NCI-H187 (cell line): Measurements from ENCODE around the gene DBH.

Experiments used
- DNase-seq, 2 experiments: peaks; one replicate each; lab custom pipeline; 2025; lab: John Stamatoyannopoulos, UW

The DBH gene

DNA sequence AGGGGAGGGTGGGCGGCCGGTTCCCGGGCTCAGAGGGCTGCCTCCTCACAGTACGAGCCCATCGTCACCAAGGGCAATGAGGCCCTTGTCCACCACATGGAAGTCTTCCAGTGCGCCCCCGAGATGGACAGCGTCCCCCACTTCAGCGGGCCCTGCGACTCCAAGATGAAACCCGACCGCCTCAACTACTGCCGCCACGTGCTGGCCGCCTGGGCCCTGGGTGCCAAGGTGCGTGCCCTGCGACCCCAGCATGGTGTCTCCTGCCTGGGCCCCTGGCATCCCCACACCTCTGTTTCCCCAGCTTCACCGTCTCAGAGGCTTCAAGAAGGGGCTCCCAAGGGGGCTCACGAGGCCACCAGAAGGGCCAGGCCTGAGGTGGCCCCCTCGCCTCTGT, 7.2 kb downstream of the DBH start:
- DNase-seq, result no peak

DNA sequence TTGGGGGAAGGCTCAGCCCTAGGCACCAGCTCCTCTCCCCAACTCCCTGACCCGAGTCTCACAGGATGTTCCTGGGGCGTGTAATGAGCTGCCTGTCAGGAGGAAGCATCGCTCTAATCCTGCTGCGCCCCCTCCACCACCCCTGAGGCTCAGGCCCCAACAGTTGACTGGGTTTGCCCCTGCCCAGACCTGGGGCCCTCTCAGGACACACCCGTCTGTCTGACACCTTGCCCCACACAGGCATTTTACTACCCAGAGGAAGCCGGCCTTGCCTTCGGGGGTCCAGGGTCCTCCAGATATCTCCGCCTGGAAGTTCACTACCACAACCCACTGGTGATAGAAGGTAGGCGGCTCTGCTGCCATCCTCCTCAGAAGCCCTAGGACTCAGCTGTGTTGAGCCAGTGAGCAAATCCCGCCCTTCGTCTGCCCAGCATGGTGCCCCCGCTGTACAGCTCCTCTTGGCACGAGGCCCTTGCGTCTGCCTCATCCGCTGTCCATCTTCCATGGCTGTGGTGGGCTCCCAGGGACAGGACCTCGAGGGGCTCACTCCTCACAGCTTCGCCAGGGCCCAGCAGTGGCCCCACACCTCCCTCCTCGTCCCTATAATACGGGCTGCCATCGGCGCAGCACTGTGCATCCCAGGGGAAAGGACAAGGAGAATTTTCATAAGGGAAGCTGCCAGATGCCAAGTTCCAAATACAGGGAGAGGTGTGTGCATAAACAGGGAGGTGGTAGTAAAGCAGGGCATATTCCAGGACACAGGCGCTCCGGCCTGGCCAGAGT, 8.0 kb downstream of the DBH start:
- DNase-seq, result no peak

DNA sequence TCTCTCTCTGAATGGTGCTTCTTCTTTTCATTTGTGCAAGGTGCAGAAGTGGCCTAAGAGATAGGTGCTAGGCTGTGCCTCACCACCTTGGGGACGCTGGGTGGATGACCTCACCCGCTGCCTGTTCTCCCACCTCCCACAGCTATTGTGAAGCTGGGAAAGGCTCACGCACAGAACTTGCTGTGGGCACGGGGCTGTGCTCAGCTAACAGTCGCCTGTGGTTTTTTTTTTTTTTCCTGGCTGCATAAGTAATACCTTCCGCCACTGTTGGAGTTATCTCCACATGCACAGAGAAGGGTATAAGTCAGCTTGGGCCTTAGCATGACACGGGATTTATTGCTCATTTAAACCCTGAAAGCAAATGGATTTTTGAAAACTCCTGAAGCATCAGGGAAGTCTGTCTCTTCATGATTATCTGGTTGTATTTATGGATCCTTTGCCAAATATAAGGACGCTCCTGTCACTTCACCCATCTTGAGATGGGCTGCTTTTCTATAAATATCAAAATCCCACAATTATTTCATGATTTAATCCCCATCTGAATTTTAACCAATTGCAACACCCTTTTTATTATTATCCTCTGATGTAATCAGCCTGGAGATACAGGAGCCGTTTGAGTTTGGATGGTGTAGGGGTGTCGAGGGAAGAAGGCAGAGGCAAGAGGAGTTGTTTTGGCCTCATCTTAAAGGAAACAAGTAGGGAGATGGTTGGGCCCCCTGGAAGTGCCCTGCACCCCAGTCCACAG, 9.0 kb downstream of the DBH start:
- DNase-seq, result no peak

DNA sequence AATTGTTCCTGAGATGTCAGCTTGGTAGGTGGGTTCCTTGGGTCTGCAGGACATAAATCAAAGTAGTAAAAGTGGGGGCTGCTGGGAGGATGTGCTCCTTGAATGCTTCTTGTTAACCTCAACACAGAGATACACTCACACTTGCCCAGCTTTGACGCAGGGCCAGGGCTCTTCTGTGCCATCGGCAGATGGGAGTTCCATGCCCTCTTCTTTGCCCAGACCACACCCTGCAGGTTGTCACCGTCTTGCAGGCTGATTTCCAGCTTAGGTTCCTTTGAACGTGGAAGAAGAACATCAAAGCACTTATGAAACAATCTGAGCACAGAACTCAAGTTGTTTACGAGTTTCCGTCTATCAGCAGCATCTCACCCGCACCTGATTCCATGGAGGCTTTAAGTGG, 11.0 kb downstream of the DBH start:
- peak in 1 of 2 experiments; percentile 7 for DNase-seq

DNA sequence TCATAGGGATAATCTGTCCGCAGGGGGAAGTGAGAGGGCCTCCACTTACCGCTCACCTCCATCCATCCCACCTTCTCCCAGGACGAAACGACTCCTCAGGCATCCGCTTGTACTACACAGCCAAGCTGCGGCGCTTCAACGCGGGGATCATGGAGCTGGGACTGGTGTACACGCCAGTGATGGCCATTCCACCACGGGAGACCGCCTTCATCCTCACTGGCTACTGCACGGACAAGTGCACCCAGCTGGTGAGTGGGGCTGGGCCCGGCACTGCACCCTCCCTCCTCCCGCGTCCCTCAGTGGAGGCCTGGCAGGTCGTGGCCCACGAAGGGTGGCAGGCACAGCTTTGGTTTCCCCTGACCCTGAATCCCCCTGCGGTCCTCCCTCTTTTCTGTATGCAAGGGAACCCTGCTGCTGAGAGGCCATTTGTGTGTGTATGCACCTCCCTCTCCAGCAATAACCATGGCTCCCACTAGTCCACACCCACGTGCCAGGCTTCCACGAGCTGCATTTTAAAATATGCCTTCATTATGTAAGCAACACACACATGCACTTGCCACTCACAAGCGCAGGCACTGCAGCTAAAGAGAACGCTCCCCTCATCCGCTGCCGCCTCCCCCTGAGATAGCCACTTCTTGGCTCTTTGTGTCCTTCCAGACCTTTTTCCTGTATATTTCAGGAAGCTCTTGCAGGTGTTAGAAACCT, 11.8 kb downstream of the DBH start:
- no peak for DNase-seq

DNA sequence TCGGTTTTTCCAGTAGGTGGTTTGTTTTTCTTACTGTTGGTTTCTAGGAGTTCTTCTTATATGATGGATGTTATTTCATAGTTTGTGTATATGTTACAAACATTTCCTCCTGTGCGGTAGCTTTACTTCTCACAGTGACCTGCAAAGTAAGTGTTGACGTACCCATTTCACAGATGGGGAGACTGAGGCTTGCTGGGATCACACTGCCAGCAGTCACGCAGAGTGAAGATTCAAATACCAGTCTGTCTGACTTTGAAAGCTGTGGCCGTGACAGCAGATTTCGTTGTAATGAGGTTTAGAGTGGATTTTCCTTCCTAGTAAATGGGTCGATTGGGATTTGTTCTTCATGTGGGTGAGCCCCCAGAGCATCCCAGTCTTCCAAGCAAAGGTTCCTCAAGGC, 13.0 kb downstream of the DBH start:
- DNase-seq, result no peak

DNA sequence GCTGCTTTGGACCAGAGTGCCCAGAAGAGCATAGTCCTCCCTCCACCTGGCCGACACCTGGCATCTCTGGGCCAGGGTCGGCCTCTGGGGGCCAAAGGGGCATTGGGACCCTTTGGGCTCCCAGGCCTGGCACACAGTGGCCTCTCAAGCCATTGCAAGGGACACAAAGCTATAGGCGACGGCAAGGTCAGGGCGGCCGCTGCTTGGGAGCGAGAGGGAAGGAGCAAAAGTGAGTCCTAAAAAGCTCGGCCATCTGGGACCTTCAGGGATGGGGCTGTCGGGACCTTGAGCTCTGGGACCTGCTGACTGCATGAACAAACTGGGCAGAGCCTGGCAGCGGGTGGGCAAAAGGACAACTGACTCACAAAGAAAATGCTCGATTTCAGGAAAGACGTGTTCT, 13.9 kb downstream of the DBH start:
- DNase-seq, result no peak

DNA sequence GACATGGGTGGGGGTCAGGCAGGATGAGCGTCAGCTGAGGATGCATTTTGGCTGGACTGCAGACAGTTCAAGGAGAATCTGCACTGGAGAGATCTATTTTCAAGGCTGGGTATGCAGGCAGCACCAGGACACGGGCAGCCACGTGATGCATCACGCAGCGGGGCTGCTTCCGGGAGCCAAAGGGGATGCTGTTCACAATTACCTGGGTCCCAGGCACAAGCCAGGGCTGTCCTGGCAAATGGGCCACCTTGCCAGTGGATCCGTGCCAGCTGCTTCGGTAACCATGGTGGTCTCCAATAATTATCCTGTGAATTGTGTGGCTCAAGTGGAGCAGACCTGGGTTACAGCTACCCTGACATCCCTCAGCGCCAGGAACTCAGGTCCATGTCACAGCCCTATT, 17.5 kb downstream of the DBH start:
- no peak for DNase-seq

DNA sequence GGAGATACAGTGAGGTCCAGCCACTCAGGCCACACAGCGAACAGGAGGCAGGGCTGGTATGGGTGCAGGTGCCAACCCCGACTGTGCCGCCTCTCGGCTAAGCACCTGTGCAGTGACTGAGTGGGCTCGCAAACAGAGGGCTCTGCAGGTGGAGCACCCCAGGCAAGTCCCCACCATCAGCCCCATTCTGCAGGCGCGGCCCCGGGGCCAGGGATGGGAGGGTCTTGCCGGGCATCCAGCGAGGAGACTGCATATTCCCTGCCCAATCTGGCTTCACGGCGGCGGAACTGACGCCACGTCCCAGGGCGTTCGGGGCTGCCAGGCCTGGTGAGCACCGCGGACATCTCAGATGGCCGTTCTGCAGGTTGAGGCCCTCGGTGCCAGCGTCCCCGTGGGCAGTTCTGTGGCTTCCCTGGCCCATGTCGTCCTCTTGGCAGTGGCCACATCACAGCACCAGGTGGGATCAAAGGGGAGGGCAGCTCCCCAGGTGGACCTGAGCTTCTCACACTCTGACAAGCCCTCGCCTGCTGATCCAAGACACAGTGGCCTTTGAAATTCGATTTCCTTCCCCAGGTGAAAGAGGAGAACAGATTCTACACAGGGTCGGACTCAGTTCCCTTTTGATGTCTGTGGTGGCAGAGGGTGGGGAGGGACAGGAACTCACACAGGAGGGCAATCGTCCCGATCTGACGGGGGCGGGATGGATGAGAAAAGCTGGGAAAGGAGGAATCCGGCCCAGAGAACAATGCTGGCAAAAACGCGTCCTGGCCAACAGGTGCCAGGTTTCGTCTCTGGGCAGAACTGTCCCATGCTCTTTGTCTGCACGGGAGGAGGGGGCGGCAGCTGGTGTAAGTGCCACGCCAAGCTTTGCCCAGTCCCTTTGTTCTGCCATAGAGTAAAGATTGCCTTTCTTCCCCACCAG, 18.8 kb downstream of the DBH start:
- DNase-seq, result no peak

DNA sequence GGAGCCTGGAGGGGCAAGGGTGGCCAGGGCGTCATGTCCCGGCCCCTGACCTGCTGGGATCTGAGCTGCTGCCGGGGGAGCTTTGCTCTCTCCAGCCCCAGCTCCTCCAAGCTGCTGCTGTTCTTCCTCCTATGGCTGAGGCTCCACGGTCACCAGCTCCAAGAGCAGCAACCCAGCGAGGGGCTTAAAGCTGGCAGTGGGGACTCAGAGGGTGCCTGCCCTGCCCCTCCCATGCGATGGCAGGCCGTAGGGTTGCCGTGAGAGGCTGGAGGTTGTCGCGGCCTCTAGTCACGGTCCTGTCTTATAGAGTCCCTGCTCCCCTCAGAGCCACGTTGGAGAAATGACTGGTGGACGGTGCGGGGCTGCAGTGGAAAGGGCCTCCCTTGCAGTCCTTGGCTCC, 19.5 kb downstream of the DBH start:
- no peak for DNase-seq

DNA sequence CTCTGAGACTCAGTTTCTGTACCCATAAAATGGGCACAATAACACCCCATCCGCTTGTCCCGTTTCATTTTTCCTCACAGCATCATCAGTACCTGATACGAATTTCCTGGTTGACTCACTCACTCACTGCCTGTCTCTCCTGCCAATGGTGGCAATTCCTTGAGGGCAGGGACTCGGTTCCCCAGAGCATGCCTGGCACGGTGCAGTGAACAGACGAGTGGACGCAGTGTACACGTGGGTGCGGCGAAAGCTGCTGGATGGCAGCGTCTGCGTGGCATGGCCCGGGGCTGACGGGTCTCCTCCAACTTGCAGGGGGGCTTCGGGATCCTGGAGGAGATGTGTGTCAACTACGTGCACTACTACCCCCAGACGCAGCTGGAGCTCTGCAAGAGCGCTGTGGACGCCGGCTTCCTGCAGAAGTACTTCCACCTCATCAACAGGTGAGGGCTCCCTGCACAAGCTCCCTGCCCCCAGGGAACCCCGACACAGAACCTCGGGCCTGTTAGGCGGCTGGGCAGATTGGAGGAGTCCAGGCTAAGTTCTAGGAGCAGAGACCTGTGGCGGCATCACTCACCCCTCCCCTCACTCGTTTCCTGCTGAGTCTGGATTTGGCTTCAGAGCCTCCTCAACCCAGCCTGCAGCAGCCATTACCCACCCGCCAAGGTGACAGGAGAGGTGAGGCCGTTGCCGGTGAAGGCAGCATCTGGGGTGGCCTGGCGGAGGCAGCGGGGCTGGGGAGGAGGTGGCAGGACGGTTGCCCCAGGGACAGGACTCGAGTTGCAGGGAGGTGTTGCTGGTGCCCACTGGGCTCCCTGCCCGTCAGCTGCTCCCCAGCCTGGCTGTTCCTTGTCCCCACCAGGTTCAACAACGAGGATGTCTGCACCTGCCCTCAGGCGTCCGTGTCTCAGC, 20.3 kb downstream of the DBH start:
- no peak for DNase-seq

DNA sequence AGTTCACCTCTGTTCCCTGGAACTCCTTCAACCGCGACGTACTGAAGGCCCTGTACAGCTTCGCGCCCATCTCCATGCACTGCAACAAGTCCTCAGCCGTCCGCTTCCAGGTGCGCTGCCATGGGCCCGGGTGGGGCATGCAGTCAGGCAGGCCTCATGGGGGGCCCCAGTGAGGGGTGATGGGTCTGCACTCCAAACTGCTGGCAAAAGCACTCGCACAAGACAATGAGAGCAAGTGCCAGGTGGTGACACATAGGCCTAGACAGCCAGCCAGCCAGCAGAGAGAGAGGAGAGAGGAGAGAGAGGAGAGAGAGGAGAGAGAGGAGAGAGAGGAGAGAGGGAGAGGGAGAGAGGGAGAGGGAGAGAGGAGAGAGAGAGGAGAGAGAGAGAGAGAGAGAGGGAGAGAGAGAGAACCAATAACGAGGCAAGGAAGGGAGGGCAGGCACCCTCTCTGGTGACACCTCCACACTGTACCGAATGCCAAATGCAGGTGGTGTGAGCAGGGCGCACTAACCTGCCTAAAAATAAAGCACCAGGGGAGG, 21.0 kb downstream of the DBH start:
- DNase-seq, result no peak

DNA sequence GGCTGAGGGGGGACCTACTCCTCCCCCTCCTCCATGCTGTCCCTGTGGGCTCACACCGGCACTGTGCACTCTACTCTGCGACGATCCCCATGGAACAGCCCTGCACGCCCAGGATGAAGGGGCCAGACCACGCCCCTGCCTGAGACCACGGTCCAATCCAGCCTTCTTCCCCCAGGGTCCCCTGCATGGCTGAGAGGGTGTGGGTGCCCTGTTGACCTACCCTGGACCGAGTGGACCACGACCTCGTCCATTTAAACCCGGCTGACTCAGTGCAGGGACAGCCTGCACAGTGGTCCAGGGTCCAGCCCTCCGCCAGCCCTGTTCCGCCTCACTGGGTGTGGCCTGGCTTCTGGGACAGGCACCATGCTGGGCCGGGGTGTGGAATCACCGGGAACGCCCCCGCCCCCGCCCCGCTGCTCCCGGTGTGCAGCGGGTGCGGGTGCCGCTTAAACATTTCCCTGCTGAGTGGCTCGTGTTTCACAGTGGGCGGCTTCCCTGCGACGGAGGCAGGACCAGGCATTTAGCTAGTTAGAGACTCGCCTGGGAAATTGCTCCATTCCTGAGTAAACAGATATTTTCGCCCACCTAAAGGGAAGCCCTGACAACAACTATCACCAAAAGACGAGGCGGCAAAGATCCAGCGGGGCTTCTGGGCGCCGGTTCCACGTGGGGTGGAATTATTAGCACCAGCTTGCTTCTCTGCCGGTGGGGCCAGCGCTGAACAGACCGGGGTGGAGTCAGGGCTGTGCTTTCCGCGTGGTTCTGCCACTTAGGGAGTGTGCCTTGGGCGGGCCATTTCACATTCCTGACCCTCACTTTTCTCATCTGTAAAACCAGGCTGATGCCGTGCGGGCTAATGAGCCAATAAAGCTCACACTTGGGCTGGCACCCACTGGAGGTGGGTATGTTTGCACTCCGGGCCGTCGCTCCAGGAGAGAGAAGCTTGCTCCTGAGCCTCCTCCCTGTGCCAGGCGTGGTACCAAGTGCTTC, 22.6 kb downstream of the DBH start:
- DNase-seq, result peak in 1 of 2 experiments; percentile 17

DNA sequence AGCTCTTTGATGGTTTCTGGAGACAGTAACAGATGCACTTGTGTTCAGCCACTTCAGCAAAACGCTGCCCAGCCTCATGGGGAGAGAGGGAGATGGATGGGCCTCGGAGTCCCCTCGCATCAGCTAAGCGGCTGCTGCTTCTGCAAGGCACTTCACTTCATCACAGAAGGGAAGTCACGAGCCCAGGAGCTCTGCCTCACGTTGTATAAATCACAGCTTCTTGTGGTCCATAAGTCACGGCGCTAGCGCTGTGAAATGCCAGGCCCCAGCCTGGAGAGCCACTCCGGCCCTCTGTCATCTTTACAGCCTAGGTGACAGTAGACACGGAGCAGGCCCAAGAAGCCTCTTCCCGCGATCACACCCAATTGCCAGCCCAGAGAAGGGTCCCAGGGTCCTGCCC, 23.4 kb downstream of the DBH start:
- DNase-seq, result no peak

DNA sequence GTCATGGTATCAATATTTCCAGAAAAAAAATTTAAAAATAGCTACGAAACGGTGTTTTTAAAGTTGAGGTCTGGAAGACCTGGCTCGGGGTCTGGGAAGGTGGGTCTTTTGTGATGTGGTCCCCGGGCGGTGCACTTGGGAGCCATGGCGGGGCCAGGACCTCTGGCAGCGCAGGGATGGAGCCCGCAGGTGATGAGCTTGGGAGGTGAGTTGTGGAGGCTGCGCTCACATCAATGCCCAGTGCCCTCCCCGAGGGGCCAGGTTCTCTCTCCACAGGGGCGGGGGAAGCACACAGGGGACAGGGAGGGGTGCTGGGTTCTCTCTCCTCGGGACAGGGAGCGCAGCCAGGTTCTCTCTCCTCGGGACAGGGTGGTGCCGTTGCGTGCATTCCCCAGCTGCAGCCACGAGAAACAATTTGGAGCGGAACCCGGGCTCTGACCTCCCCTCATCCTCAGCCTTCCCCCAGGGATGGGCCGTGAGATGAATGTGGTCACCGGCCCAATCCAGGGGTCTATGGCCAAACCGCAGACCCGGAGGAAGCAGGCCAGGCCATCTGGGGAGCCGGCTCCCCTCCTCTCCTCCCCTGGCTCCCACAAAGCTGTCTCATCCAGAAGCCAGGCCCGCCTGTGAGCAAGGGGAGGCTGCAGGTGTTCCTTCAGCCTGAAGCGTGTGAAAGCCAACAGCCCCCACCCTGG, 25.8 kb downstream of the DBH start:
- no peak for DNase-seq

DNA sequence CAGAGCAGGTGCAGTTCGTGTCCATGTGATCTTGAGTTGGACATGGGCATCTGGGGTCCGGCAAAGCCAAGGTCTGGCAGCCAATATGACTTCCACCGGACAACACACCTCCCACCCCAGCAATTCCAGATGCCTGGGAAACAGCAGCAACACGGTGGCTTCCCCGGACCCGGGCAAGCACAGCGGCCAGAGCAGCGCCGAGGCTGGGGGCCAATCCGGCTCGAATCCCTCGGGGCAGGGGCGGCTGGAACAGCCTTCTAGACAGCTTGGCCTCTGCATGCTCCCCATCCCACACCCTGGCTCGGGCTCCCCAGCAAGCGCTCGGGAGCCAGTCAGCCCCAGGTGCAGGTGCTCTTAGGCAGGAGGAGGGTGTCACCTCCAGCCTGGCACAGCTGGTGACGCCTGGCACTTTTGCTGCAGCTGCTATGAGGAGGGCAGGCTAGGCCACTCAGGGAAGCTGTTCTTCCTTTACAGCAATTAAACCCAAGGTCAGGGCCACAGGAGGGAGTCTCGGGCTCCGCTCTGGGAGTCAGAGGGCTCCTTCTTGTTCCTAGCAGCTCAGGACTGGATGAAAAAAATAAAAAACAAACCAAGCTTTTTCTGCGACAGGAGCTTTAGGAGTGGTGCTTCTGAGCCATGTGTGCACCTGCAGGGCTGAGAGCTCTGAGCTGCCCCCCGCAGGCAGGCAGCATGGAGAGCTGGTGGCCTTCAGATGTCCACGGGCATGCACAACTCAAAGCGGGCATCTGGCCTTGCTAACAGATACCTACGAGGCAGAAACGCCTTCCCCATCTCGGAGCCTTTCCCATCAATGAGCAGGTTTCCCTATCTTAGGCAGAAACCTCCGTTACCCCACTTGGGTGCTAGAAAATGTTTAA, 28.2 kb downstream of the DBH start:
- peak; percentile 9 for DNase-seq

DNA sequence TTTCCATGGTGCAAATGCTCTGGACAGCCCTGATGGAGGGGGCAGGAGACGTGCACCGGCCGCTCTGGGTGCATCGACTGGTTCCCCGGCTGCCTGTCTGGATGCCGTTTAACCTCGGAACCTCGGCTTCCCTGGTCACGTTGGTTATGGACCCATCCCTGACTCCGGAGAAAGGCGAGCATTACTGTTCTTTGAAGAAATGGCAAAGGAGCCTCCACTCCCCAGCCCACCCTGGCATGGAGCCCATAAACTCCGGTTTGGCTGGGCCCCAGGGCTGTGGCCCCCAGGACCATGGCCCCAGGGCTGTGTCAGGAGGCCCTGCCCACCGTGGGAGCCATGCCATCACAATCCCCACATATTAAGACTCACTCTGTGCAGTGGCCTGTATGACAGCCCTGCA, 28.9 kb downstream of the DBH start:
- DNase-seq, result no peak

DNA sequence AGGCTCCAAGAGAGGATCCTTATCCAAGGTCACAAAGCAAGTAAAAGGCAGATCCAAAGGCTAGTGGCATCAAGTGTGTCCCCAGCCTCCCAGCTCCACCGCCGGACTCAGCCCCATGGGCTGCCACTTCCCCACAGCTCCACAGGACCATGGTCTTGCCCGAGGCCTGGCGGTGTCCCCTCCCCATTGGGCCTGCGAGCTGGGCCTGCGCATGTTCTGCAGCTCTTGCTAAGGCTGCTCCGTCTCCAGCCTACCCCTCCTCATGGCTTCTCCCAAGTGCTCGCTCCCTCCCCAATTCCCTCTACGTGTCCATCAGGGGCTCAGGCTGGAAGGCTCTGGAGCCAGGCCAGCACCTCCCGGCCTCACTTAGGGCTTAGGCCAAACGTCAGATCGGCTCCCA, 29.4 kb downstream of the DBH start:
- DNase-seq, result no peak
